Tibial artery (tissue), 4 donors: ENCODE data around the gene CHTF8.
"Not testable (repeated sequence)": the region's sequence is repeated elsewhere in the genome, so short reads cannot be mapped to it uniquely, and the experiment has no call there.

ENCODE experiments used
- DNase-seq, 2 donors: peaks; one replicate each; pipeline ENCODE4 v3.0.0-alpha.2; 2019
- H3K27ac ChIP-seq, 2 donors: fragments of 200-600 bp; sonication (generic) in 1 of 2; 1 replicate in 1 of 2; 2 replicates in 1 of 2; pipeline ENCODE4 v1.5.1; 2018 to 2019; ENCODE audit warnings: mild to moderate bottlenecking in 1 of 2
- H3K27me3 ChIP-seq, 2 donors: fragments of 200-600 bp; sonication (generic) in 1 of 2; one replicate each; pipeline versions ENCODE4 v1.5.1 to v1.6.0; 2016 to 2019
- H3K36me3 ChIP-seq, 3 donors: fragments of 200-600 bp; sonication (generic) in 2 of 3; one replicate each; pipeline ENCODE4 v1.5.1; 2016 to 2019; ENCODE audit warnings: mild to moderate bottlenecking in 2 of 3
- H3K4me1 ChIP-seq, 4 donors: fragments of 200-600 bp; sonication (generic) in 2 of 4; 1 replicate in 3 of 4; 2 replicates in 1 of 4; pipeline ENCODE4 v1.5.1; 2016 to 2019
- H3K4me3 ChIP-seq, 2 donors: fragments of 200-600 bp; sonication (generic) in 1 of 2; 1 replicate in 1 of 2; 2 replicates in 1 of 2; pipeline ENCODE4 v1.5.1; 2018 to 2019; ENCODE audit warnings: mild to moderate bottlenecking in 2 of 2
- H3K9me3 ChIP-seq, 3 donors: fragments of 200-600 bp; sonication (generic) in 1 of 3; one replicate each; pipeline ENCODE4 v1.5.1; 2016 to 2019
- CTCF ChIP-seq, 2 experiments: fragments of 200-600 bp in 1 of 2; fragments of 450-650 bp in 1 of 2; IDR thresholded peaks; one replicate each; pipeline ENCODE4 v1.5.1; 2017 to 2019; ENCODE audit warnings: antibody characterized with exemption in 2 of 2, mild to moderate bottlenecking in 1 of 2, moderate library complexity in 1 of 2
- intact Hi-C: fragments of 100-400 bp; cut with DNase I; formaldehyde crosslinking; loops from one replicate; pipeline ENCODE4 v1.15.0; 2023; ENCODE audit warnings: low total_unique reads

Gene CHTF8

GRCh38 chr16:69141936-69142335, 9.5 kb upstream of the CHTF8 start:
- no peaks in the 10 kb centered on the region for H3K27me3 ChIP-seq
- H3K9me3 ChIP-seq, result no peaks in the 10 kb centered on the region
- H3K36me3 ChIP-seq, result peaks cover 19 to 88% (median 72%) of the 10 kb centered on the region in 3 donors
- peaks cover 0 to 5% (median 0%) of the 10 kb centered on the region in 4 donors for H3K4me1 ChIP-seq
- no peak for DNase-seq
- H3K27ac ChIP-seq, result no peak overlapping the region
- no peak overlapping the region for H3K4me3 ChIP-seq
- intact Hi-C loops, result no loop called here
- no peak for TF ChIP-seq CTCF (IDR thresholded peaks at IDR 0.05)

- TF ChIP-seq CTCF (IDR thresholded peaks at IDR 0.05), result no peak
- peaks cover 0 to 5% (median 0%) of the 10 kb centered on the region in 4 donors for H3K4me1 ChIP-seq
- no peaks in the 10 kb centered on the region for H3K9me3 ChIP-seq
- H3K36me3 ChIP-seq, result peaks cover 19 to 80% (median 76%) of the 10 kb centered on the region in 3 donors
- no peak for DNase-seq
- no peaks in the 10 kb centered on the region for H3K27me3 ChIP-seq
- H3K4me3 ChIP-seq, result no peak overlapping the region
- no peak overlapping the region for H3K27ac ChIP-seq
- intact Hi-C loops, result no loop called here
Measured at GRCh38 chr16:69141014-69141413, 8.6 kb upstream of the CHTF8 start.

GRCh38 chr16:69139464-69139863, 7.1 kb upstream of the CHTF8 start:
- H3K9me3 ChIP-seq, H3K27ac ChIP-seq, H3K4me3 ChIP-seq, DNase-seq, H3K4me1 ChIP-seq, H3K27me3 ChIP-seq, intact Hi-C loops: not testable (repeated sequence)
- peaks cover 19 to 68% (median 65%) of the 10 kb centered on the region in 3 donors for H3K36me3 ChIP-seq

GRCh38 chr16:69138608-69139007, 6.2 kb upstream of the CHTF8 start:
- no peak for DNase-seq
- no peak for TF ChIP-seq CTCF (IDR thresholded peaks at IDR 0.05)
- H3K27ac ChIP-seq, result no peak overlapping the region
- H3K9me3 ChIP-seq, result no peaks in the 10 kb centered on the region
- peaks cover 0 to 6% (median 4%) of the 10 kb centered on the region in 4 donors for H3K4me1 ChIP-seq
- intact Hi-C loops, result no loop called here
- peaks cover 19 to 59% (median 56%) of the 10 kb centered on the region in 3 donors for H3K36me3 ChIP-seq
- no peaks in the 10 kb centered on the region for H3K27me3 ChIP-seq
- H3K4me3 ChIP-seq, result no peak overlapping the region

- DNase-seq, result no peak
- no peaks in the 10 kb centered on the region for H3K9me3 ChIP-seq
- peaks cover 0 to 39% (median 23%) of the 10 kb centered on the region in 4 donors for H3K4me1 ChIP-seq
- peaks cover 0 to 25% (median 12%) of the 10 kb centered on the region in 3 donors for H3K36me3 ChIP-seq
- H3K27me3 ChIP-seq, result no peaks in the 10 kb centered on the region
- TF ChIP-seq CTCF (IDR thresholded peaks at IDR 0.05), result no peak
- intact Hi-C loops, result no loop called here
- peak overlapping the region; percentile 81 to 95 for H3K4me3 ChIP-seq
- peak overlapping the region in 1 of 2 donors; percentile 77 for H3K27ac ChIP-seq
Measured at GRCh38 chr16:69133373-69133954, 1.1 kb upstream of the CHTF8 start.

GRCh38 chr16:69131839-69132423, 457 bp downstream of the CHTF8 start:
- peak overlapping the region; percentile 77 to 81 for H3K27ac ChIP-seq
- no peaks in the 10 kb centered on the region for H3K9me3 ChIP-seq
- no peaks in the 10 kb centered on the region for H3K27me3 ChIP-seq
- peak; percentile 69 to 87 for DNase-seq
- peaks cover 0 to 17% (median 17%) of the 10 kb centered on the region in 3 donors for H3K36me3 ChIP-seq
- H3K4me1 ChIP-seq, result peaks cover 0 to 39% (median 27%) of the 10 kb centered on the region in 4 donors
- peak overlapping the region; percentile 81 to 95 for H3K4me3 ChIP-seq
- TF ChIP-seq CTCF (IDR thresholded peaks at IDR 0.05), result no peak
- intact Hi-C loops, result no loop called here
